Measurements from ENCODE around the gene TMEM178A. TPM values are rescaled to one million over a fixed set of nuclear protein-coding genes. Genes with fewer than 3 reads are reported as not detected.

The TMEM178A gene
- polyA plus RNA-seq, 2 of the 4 experiments (the other 2 are of a cell fraction), result 0.13 to 0.87 TPM

DNA sequence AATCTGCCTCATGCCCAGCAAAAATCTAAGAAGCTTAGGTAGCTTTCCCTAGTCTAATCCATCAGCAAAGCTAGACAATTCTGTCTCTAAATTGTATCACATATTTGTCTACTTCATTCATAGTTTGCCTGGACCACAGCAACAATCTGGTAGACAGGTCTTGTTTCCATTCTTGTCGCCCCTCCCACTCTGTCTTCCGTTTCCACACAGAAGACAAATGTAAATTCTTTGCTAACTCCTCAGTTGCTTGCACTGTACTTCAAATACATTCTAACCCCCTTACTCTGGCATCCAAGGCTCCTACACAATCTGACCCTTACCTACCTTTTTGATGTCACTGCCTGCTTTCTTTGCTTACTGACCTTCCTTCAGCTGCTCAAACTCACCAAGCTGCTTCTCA lies 73.2 kb downstream of the TMEM178A start:
- H3K4me1 ChIP-seq, result no peaks in the 10 kb centered on the region
- H3K9me3 ChIP-seq, result no peaks in the 10 kb centered on the region
- POLR2A ChIA-PET, result no interaction called here
- H3K4me2 ChIP-seq, result no peak overlapping the region
- CTCF ChIA-PET, result interaction anchor here (1.4 to 1.6 kb wide), 2 partner anchors 9 to 10 kb away, joined by 4 to 7 read pairs; no protein-coding TSS in a partner anchor
- DNase-seq (ENCODE audit: low read depth in 1 of 2, low spot score in 1 of 2), result no peak
- no peak for FAIRE-seq
- ATAC-seq, result no peak
- WGBS (ENCODE audit: missing lambda C conversion rate), result 90% methylated on average over 2 of the region's 2 CpGs
- no peak for TF ChIP-seq JUN (IDR thresholded peaks at IDR 0.05)
- no peak for TF ChIP-seq KDM5A (IDR thresholded peaks at IDR 0.05)
- no peak for TF ChIP-seq ZNF302 (CRISPR knock-in tag; IDR thresholded peaks at IDR 0.05)
- no peak for TF ChIP-seq NR3C1 (IDR thresholded peaks at IDR 0.05)
- TF ChIP-seq, protein P1, sequence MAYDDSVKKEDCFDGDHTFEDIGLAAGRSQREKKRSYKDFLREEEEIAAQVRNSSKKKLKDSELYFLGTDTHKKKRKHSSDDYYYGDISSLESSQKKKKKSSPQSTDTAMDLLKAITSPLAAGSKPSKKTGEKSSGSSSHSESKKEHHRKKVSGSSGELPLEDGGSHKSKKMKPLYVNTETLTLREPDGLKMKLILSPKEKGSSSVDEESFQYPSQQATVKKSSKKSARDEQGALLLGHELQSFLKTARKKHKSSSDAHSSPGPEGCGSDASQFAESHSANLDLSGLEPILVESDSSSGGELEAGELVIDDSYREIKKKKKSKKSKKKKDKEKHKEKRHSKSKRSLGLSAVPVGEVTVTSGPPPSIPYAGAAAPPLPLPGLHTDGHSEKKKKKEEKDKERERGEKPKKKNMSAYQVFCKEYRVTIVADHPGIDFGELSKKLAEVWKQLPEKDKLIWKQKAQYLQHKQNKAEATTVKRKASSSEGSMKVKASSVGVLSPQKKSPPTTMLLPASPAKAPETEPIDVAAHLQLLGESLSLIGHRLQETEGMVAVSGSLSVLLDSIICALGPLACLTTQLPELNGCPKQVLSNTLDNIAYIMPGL (CRISPR knock-in tag; IDR thresholded peaks at IDR 0.05; ENCODE audit: borderline replicate concordance), result no peak
- no peak for TF ChIP-seq EP300 (IDR thresholded peaks at IDR 0.05)
- TF ChIP-seq EHMT2 (IDR thresholded peaks at IDR 0.05; ENCODE audit: low read depth), result no peak
- no peak for TF ChIP-seq ELK1 (IDR thresholded peaks at IDR 0.05; ENCODE audit: low read depth, low read length)
- TF ChIP-seq TP53 (CRISPR knock-in tag; IDR thresholded peaks at IDR 0.05), result no peak
- no peak for TF ChIP-seq CEBPB (IDR thresholded peaks at IDR 0.05)
- no peak for TF ChIP-seq ESRRA (IDR thresholded peaks at IDR 0.05; ENCODE audit: borderline replicate concordance, low read length)
- TF ChIP-seq, protein P2, sequence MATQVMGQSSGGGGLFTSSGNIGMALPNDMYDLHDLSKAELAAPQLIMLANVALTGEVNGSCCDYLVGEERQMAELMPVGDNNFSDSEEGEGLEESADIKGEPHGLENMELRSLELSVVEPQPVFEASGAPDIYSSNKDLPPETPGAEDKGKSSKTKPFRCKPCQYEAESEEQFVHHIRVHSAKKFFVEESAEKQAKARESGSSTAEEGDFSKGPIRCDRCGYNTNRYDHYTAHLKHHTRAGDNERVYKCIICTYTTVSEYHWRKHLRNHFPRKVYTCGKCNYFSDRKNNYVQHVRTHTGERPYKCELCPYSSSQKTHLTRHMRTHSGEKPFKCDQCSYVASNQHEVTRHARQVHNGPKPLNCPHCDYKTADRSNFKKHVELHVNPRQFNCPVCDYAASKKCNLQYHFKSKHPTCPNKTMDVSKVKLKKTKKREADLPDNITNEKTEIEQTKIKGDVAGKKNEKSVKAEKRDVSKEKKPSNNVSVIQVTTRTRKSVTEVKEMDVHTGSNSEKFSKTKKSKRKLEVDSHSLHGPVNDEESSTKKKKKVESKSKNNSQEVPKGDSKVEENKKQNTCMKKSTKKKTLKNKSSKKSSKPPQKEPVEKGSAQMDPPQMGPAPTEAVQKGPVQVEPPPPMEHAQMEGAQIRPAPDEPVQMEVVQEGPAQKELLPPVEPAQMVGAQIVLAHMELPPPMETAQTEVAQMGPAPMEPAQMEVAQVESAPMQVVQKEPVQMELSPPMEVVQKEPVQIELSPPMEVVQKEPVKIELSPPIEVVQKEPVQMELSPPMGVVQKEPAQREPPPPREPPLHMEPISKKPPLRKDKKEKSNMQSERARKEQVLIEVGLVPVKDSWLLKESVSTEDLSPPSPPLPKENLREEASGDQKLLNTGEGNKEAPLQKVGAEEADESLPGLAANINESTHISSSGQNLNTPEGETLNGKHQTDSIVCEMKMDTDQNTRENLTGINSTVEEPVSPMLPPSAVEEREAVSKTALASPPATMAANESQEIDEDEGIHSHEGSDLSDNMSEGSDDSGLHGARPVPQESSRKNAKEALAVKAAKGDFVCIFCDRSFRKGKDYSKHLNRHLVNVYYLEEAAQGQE (IDR thresholded peaks at IDR 0.05), result no peak
- H3K27ac ChIP-seq, result no peak overlapping the region
- no peak overlapping the region for H3K4me3 ChIP-seq

GRCh38 chr2:39739386-39739785 lies 73.7 kb downstream of the TMEM178A start:
- H3K4me1 ChIP-seq, result no peaks in the 10 kb centered on the region
- no peak overlapping the region for H3K27ac ChIP-seq
- CTCF ChIA-PET, result interaction anchor here (1.4 kb wide), 1 partner anchor 9 kb away, joined by 4 read pairs; no protein-coding TSS in a partner anchor
- no peaks in the 10 kb centered on the region for H3K9me3 ChIP-seq
- no peak overlapping the region for H3K4me2 ChIP-seq
- POLR2A ChIA-PET, result no interaction called here
- WGBS (ENCODE audit: missing lambda C conversion rate), result 87% methylated on average over 5 of the region's 5 CpGs
- ATAC-seq (no peak), FAIRE-seq (no peak), DNase-seq (ENCODE audit: low read depth in 1 of 2, low spot score in 1 of 2) (no peak)
- H3K4me3 ChIP-seq, result no peak overlapping the region
- TF ChIP-seq SMC3 (IDR thresholded peaks at IDR 0.05) (no peak), ZNF302 (CRISPR knock-in tag; IDR thresholded peaks at IDR 0.05) (no peak), MYC (IDR thresholded peaks at IDR 0.05; ENCODE audit: borderline replicate concordance, low read length) (no peak), EP300 (IDR thresholded peaks at IDR 0.05) (no peak), ZSCAN20 (CRISPR knock-in tag; IDR thresholded peaks at IDR 0.05) (no peak), HES2 (IDR thresholded peaks at IDR 0.05) (no peak), KDM1A (IDR thresholded peaks at IDR 0.05; ENCODE audit: low read depth) (no peak), MAFK (IDR thresholded peaks at IDR 0.05; ENCODE audit: partially characterized antibody) (no peak), GATA3 (IDR thresholded peaks at IDR 0.05; ENCODE audit: borderline replicate concordance) (no peak), RFX5 (IDR thresholded peaks at IDR 0.05) (no peak), CBX8 (IDR thresholded peaks at IDR 0.05) (no peak), KDM5A (IDR thresholded peaks at IDR 0.05) (no peak), ELK1 (IDR thresholded peaks at IDR 0.05; ENCODE audit: low read depth, low read length) (no peak), EHMT2 (IDR thresholded peaks at IDR 0.05; ENCODE audit: low read depth) (no peak), ZFP36 (IDR thresholded peaks at IDR 0.05; ENCODE audit: borderline replicate concordance, partially characterized antibody) (no peak)
- TF ChIP-seq, protein P2 (IDR thresholded peaks at IDR 0.05), result no peak
- TF ChIP-seq, protein P3, sequence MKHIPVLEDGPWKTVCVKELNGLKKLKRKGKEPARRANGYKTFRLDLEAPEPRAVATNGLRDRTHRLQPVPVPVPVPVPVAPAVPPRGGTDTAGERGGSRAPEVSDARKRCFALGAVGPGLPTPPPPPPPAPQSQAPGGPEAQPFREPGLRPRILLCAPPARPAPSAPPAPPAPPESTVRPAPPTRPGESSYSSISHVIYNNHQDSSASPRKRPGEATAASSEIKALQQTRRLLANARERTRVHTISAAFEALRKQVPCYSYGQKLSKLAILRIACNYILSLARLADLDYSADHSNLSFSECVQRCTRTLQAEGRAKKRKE (CRISPR knock-in tag; IDR thresholded peaks at IDR 0.05; ENCODE audit: low read depth), result no peak
